GM15510 (cell line): ENCODE results near the gene USP53.

ENCODE experiments used
- POLR2A ChIP-seq: IDR thresholded peaks from 3 replicates; pipeline ENCODE4 v1.6.1; 2011; ENCODE audit warnings: borderline replicate concordance; ENCODE audit not compliant: insufficient read length; ENCODE audit errors: extremely low read depth

Gene USP53

GRCh38 chr4:119328695-119329094 lies 116.2 kb downstream of the USP53 start:
- TF ChIP-seq POLR2A, result no peak

- no peak for TF ChIP-seq POLR2A
Measured at GRCh38 chr4:119329835-119330620, 117.5 kb downstream of the USP53 start.

GRCh38 chr4:119337010-119337409 lies 124.5 kb downstream of the USP53 start:
- no peak for TF ChIP-seq POLR2A
